ENCODE data around the gene PARVA. TPM values are rescaled to one million over a fixed set of nuclear protein-coding genes. Genes with fewer than 3 reads are reported as not detected.
A peak's percentile ranks its signal among the peaks of the same experiment; 100 is the strongest.

PARVA gene
- total RNA-seq, 1 experiment from 2014 or later = 18.1 TPM

DNA sequence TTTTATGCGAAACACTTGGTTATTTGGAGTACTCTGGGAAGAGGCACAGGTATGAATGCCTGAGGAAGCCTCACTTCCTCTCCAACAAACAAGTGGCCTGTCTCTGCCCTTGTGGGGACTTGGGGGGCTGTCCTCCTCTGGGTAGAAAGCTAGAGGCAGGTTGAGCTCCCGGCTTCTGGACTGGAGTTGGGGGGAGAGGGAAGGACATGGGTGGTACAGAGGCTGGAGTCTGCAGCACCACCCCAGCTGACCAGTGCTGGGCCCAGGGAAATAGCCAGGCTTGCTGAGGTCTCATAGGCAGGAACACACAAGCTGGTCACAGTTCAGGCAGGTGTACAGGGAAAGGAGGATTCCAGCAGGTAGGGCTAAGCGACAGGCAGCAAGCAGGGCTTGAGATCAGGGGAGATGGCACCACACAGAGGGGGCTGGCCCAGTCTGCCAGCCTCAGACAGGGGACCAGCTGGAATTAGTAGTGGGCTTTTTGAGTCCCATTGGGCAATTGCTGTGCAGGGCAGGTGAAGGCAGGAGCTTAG, 161.6 kb downstream of the PARVA start:
- Histone ChIP-seq H3K23ac (ENCODE audit: insufficient read length, low read depth, low read length) (no peak overlapping the region), H3K79me2 (ENCODE audit: insufficient read depth, low read length) (no peaks in the 10 kb centered on the region), H2BK20ac (ENCODE audit: low read depth, low read length, poor library complexity, severe bottlenecking) (no peak overlapping the region), H3K56ac (ENCODE audit: insufficient read length, low read depth, low read length) (no peak overlapping the region), H3K9me3 (ENCODE audit: control insufficient read depth, low read depth, low read length) (no peaks in the 10 kb centered on the region), H2BK15ac (ENCODE audit: low read depth, low read length) (no peak overlapping the region), H2BK5ac (ENCODE audit: insufficient read length, low read length) (no peak overlapping the region), H3K18ac (ENCODE audit: insufficient read length, low read depth, low read length) (no peak overlapping the region), H3K4me1 (ENCODE audit: insufficient read depth, low read length) (no peaks in the 10 kb centered on the region), H3K9ac (ENCODE audit: extremely low read depth, insufficient read length, low read length) (no peak overlapping the region), H4K91ac (ENCODE audit: insufficient read length, low read depth, low read length) (no peak overlapping the region), H2BK12ac (ENCODE audit: insufficient read length, low read depth, low read length) (no peak overlapping the region), H3K27me3 (ENCODE audit: insufficient read depth, low read length) (no peaks in the 10 kb centered on the region), H2AFZ (ENCODE audit: low read length) (no peak overlapping the region), H4K8ac (replicated peaks; ENCODE audit: insufficient read length, low read depth, low read length) (no peak overlapping the region), H3K4me2 (ENCODE audit: insufficient read depth, insufficient read length, low read length) (no peak overlapping the region), H3T11ph (ENCODE audit: low read length) (no peak overlapping the region), H2BK120ac (ENCODE audit: low read depth, low read length, poor library complexity, severe bottlenecking) (no peak overlapping the region), H3K79me1 (ENCODE audit: insufficient read depth, low read depth, low read length, poor library complexity, severe bottlenecking) (no peaks in the 10 kb centered on the region), H3K23me2 (ENCODE audit: insufficient read length, low read depth, low read length, poor library complexity, severe bottlenecking) (no peaks in the 10 kb centered on the region), H4K20me1 (ENCODE audit: control insufficient read depth, insufficient read depth, insufficient read length) (no peaks in the 10 kb centered on the region), H2AK5ac (ENCODE audit: insufficient read length, low read length) (no peak overlapping the region), H3K14ac (ENCODE audit: insufficient read depth, low read length) (no peak overlapping the region; the same call in 1 of the 2 replicates), H4K5ac (ENCODE audit: insufficient read length, low read depth, low read length) (no peak overlapping the region), H3K4ac (ENCODE audit: low read depth, low read length) (no peak overlapping the region), H3K27ac (ENCODE audit: insufficient read length, low read depth, low read length) (no peak overlapping the region)
- Mint-ChIP-seq H3K27me3 (ENCODE audit: low read depth) (peaks cover 13% of the 10 kb centered on the region), H3K9me3 (no peaks in the 10 kb centered on the region), H3K4me3 (no peak overlapping the region), H3K27ac (peak overlapping the region in 2 of 3 experiments; percentile 20 to 78; a peak in 2 of 7 replicates), H3K36me3 (ENCODE audit: insufficient read depth in 1 of 3, low read depth in 3 of 3) (no peaks in the 10 kb centered on the region), H3K4me1 (peaks cover 3 to 8% of the 10 kb centered on the region in 2 experiments; a peak in 3 of 4 replicates)
- TF ChIP-seq, protein P1, sequence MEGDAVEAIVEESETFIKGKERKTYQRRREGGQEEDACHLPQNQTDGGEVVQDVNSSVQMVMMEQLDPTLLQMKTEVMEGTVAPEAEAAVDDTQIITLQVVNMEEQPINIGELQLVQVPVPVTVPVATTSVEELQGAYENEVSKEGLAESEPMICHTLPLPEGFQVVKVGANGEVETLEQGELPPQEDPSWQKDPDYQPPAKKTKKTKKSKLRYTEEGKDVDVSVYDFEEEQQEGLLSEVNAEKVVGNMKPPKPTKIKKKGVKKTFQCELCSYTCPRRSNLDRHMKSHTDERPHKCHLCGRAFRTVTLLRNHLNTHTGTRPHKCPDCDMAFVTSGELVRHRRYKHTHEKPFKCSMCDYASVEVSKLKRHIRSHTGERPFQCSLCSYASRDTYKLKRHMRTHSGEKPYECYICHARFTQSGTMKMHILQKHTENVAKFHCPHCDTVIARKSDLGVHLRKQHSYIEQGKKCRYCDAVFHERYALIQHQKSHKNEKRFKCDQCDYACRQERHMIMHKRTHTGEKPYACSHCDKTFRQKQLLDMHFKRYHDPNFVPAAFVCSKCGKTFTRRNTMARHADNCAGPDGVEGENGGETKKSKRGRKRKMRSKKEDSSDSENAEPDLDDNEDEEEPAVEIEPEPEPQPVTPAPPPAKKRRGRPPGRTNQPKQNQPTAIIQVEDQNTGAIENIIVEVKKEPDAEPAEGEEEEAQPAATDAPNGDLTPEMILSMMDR (conservative IDR thresholded peaks at IDR 0.05) = no peak
- no peak for DNase-seq
- no CpG with 5 or more reads among the region's 3 CpGs for WGBS (ENCODE audit: extremely low coverage, insufficient read length, low lambda C conversion rate)
